ENCODE data around the gene PPM1L.

The PPM1L gene

DNA sequence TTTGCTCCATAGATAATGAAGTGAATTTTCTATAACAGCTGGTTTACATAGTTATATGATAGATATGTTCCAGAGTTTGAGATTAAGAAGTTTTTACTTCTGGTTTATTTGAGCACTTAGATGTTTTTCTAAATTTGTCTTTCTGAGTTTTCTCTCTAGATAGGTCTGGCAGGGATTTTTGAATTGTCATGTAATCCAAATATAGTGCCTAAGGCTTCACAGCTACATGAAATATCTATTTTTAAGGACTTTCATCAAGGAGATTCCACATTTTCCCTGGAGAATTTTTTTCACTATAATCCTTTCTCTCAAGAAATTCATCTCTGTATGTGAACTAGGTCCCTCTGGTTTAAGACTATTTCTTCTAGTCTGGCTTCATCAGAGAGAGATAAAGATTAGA is 12.0 kb downstream of the PPM1L start:
- H3K4me3 ChIP-seq (replicated peaks; ENCODE audit: insufficient read depth, low read length), result no peak overlapping the region
- DNase-seq (ENCODE audit: low read depth in 1 of 2, low spot score in 1 of 2), result no peak
- TF ChIP-seq POLR2AphosphoS5 (IDR thresholded peaks at IDR 0.05; ENCODE audit: low read depth) (no peak), SPI1 (IDR thresholded peaks at IDR 0.05; ENCODE audit: borderline replicate concordance, low read depth) (no peak), GABPA (IDR thresholded peaks at IDR 0.05; ENCODE audit: low read depth) (no peak)
- TF ChIP-seq, protein P1, sequence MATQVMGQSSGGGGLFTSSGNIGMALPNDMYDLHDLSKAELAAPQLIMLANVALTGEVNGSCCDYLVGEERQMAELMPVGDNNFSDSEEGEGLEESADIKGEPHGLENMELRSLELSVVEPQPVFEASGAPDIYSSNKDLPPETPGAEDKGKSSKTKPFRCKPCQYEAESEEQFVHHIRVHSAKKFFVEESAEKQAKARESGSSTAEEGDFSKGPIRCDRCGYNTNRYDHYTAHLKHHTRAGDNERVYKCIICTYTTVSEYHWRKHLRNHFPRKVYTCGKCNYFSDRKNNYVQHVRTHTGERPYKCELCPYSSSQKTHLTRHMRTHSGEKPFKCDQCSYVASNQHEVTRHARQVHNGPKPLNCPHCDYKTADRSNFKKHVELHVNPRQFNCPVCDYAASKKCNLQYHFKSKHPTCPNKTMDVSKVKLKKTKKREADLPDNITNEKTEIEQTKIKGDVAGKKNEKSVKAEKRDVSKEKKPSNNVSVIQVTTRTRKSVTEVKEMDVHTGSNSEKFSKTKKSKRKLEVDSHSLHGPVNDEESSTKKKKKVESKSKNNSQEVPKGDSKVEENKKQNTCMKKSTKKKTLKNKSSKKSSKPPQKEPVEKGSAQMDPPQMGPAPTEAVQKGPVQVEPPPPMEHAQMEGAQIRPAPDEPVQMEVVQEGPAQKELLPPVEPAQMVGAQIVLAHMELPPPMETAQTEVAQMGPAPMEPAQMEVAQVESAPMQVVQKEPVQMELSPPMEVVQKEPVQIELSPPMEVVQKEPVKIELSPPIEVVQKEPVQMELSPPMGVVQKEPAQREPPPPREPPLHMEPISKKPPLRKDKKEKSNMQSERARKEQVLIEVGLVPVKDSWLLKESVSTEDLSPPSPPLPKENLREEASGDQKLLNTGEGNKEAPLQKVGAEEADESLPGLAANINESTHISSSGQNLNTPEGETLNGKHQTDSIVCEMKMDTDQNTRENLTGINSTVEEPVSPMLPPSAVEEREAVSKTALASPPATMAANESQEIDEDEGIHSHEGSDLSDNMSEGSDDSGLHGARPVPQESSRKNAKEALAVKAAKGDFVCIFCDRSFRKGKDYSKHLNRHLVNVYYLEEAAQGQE (IDR thresholded peaks at IDR 0.05; ENCODE audit: insufficient replicate concordance, low read depth), result no peak
- TF ChIP-seq, protein P2, sequence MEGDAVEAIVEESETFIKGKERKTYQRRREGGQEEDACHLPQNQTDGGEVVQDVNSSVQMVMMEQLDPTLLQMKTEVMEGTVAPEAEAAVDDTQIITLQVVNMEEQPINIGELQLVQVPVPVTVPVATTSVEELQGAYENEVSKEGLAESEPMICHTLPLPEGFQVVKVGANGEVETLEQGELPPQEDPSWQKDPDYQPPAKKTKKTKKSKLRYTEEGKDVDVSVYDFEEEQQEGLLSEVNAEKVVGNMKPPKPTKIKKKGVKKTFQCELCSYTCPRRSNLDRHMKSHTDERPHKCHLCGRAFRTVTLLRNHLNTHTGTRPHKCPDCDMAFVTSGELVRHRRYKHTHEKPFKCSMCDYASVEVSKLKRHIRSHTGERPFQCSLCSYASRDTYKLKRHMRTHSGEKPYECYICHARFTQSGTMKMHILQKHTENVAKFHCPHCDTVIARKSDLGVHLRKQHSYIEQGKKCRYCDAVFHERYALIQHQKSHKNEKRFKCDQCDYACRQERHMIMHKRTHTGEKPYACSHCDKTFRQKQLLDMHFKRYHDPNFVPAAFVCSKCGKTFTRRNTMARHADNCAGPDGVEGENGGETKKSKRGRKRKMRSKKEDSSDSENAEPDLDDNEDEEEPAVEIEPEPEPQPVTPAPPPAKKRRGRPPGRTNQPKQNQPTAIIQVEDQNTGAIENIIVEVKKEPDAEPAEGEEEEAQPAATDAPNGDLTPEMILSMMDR (IDR thresholded peaks at IDR 0.05; ENCODE audit: insufficient read depth, low read length), result no peak
- H3K27ac ChIP-seq (replicated peaks), result no peak overlapping the region
- no peaks in the 10 kb centered on the region for H3K27me3 ChIP-seq (ENCODE audit: insufficient read depth, poor library complexity, severe bottlenecking)

DNA sequence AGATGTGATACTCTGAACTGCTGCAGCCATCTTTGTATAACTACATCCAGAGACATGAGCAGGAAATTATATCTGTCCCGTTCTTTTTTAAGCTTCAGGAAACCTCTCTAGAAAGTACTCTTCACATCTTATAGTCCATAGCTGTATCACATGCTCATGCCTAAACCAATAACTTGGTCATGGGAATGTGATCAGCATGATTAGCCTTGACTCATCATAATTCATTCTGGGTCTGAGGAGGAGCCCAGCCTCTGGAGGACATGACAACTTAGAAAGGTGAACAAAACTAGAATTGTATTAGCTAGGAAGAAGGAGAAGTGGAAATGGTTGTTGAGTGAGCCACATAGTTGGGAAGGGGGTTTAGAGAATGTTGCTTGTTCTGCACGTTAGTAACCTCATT is 12.9 kb downstream of the PPM1L start:
- no peak overlapping the region for H3K27ac ChIP-seq (replicated peaks)
- H3K4me3 ChIP-seq (replicated peaks; ENCODE audit: insufficient read depth, low read length), result no peak overlapping the region
- no peak for DNase-seq (ENCODE audit: low read depth in 1 of 2, low spot score in 1 of 2)
- TF ChIP-seq, protein P2 (IDR thresholded peaks at IDR 0.05; ENCODE audit: insufficient read depth, low read length), result no peak
- H3K27me3 ChIP-seq (ENCODE audit: insufficient read depth, poor library complexity, severe bottlenecking), result no peaks in the 10 kb centered on the region

DNA sequence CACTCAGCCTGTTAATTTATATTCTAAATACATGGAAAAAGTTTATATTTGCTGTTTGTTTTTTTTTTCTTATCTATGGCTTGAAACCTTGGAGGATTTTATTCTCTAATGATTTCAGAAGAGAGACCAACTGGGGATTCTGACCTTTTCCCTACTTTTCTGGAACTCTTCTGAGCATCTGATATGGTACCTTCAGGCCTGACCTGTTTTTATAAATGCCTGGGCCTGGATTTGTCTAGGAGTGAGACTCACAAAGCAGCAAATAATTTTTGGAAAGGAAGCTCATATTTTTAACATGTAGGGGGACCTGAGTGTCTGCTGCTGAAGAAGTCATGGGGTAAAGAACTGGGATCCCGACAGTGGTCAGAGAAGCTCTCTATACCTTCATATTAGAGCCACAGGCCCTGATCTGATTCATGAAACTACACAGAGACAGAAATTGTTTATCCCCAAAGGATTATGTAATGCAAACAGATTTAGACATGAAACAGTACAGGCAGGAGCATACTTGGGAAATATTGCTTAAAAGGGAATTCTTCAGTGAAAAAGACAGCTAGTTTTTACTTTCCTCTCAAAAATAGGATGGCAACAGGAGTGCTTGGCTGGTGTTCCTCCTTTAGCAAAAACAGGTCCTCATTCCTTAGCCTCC is 15.9 kb downstream of the PPM1L start:
- H3K27ac ChIP-seq (replicated peaks), result no peak overlapping the region
- H3K27me3 ChIP-seq (ENCODE audit: insufficient read depth, poor library complexity, severe bottlenecking), result no peaks in the 10 kb centered on the region
- TF ChIP-seq, protein P2 (IDR thresholded peaks at IDR 0.05; ENCODE audit: insufficient read depth, low read length), result no peak
- TF ChIP-seq GABPA (IDR thresholded peaks at IDR 0.05; ENCODE audit: low read depth) (no peak), SPI1 (IDR thresholded peaks at IDR 0.05; ENCODE audit: borderline replicate concordance, low read depth) (no peak), POLR2AphosphoS5 (IDR thresholded peaks at IDR 0.05; ENCODE audit: low read depth) (no peak)
- TF ChIP-seq, protein P1 (IDR thresholded peaks at IDR 0.05; ENCODE audit: insufficient replicate concordance, low read depth), result no peak
- no peak for DNase-seq (ENCODE audit: low read depth in 1 of 2, low spot score in 1 of 2)
- H3K4me3 ChIP-seq (replicated peaks; ENCODE audit: insufficient read depth, low read length), result no peak overlapping the region

DNA sequence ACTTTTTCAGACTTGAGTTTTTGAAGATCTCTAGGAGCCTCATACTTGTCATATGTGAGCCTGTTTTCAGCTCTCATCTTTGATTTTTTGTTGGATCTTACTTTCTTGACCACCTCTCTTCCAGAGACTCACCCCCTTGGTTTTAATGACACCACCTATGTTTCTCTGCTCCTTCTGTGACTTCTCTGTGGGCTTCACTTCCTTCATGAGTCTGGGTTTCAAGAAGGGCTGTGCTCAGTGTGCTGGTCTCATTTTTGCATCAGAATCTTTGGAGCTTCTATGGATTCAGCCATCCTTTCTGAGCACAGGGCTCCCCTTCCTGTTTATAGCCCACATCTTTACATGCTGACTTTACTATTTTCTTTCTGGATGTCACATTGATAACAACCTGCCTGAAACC is 17.7 kb downstream of the PPM1L start:
- Histone ChIP-seq H3K27me3 (ENCODE audit: insufficient read depth, poor library complexity, severe bottlenecking) (no peaks in the 10 kb centered on the region), H3K27ac (replicated peaks) (no peak overlapping the region), H3K4me3 (replicated peaks; ENCODE audit: insufficient read depth, low read length) (no peak overlapping the region)
- no peak for DNase-seq (ENCODE audit: low read depth in 1 of 2, low spot score in 1 of 2)
- TF ChIP-seq SPI1 (IDR thresholded peaks at IDR 0.05; ENCODE audit: borderline replicate concordance, low read depth), result no peak
- TF ChIP-seq POLR2AphosphoS5 (IDR thresholded peaks at IDR 0.05; ENCODE audit: low read depth), result no peak
- TF ChIP-seq, protein P1 (IDR thresholded peaks at IDR 0.05; ENCODE audit: insufficient replicate concordance, low read depth), result no peak
- TF ChIP-seq, protein P2 (IDR thresholded peaks at IDR 0.05; ENCODE audit: insufficient read depth, low read length), result no peak
- TF ChIP-seq GABPA (IDR thresholded peaks at IDR 0.05; ENCODE audit: low read depth), result no peak
